OCI-LY3 (cell line): Measurements from ENCODE around the gene CHD3.

ENCODE experiments used
- H2AFZ ChIP-seq: fragments of 200-600, 300-600 bp; shearing (Covaris generic); 2 replicates; pipeline ENCODE4 v1.6.0; 2014; ENCODE audit warnings: antibody characterized with exemption, low read depth, low read length
- H3K27ac ChIP-seq: fragments of 200-600, 300-600 bp; sonication (generic); 2 replicates; pipeline ENCODE4 v1.5.1; 2014; ENCODE audit warnings: mild to moderate bottlenecking, low read length, moderate library complexity, mixed read lengths
- H3K27me3 ChIP-seq: fragments of 200-600, 300-600 bp; sonication (generic); 2 replicates; pipeline ENCODE4 v1.6.1; 2014; ENCODE audit warnings: low read depth, low read length, mixed read lengths
- H3K36me3 ChIP-seq: fragments of 200-600, 300-600 bp; sonication (generic); replicated peaks from 2 replicates; pipeline ENCODE3; 2014; ENCODE audit warnings: low read depth, low read length, mixed read lengths
- H3K4me1 ChIP-seq: fragments of 300-600, 200-600 bp; sonication (generic); 2 replicates; pipeline ENCODE4 v1.6.1; 2014; ENCODE audit warnings: low read length, mixed read lengths
- H3K4me2 ChIP-seq: fragments of 200-600, 300-600 bp; sonication (generic); 2 replicates; pipeline ENCODE4 v1.6.1; 2014; ENCODE audit warnings: low read length, mixed read lengths
- H3K4me3 ChIP-seq: fragments of 300-600, 200-600 bp; sonication (generic); 2 replicates; pipeline ENCODE4 v1.5.1; 2014; ENCODE audit warnings: antibody characterized with exemption, mild to moderate bottlenecking, low read length, moderate library complexity
- H3K79me2 ChIP-seq: fragments of 300-600, 200-600 bp; shearing (Covaris generic); 2 replicates; pipeline ENCODE4 v1.6.1; 2014; ENCODE audit warnings: mild to moderate bottlenecking, low read length, mixed read lengths
- H3K9ac ChIP-seq: fragments of 300-600, 200-600 bp; shearing (Covaris generic); 2 replicates; pipeline ENCODE4 v1.6.0; 2014; ENCODE audit warnings: mild to moderate bottlenecking, low read length, moderate library complexity
- H3K9me3 ChIP-seq: fragments of 200-600, 300-600 bp; shearing (Covaris generic); 2 replicates; pipeline ENCODE4 v1.6.1; 2014; ENCODE audit warnings: low read length, mixed read lengths; ENCODE audit not compliant: insufficient read depth
- H4K20me1 ChIP-seq: fragments of 200-600, 300-600 bp; sonication (generic); 2 replicates; pipeline ENCODE4 v1.6.1; 2016; ENCODE audit warnings: low read length, mixed read lengths; ENCODE audit not compliant: insufficient read depth
- EZH2phosphoT487 ChIP-seq: fragments of 200-600 bp; shearing (Covaris generic); IDR thresholded peaks from 2 replicates; pipeline ENCODE4 v1.6.1; 2018; ENCODE audit warnings: antibody characterized with exemption, mixed run types, low read depth
- TF ChIP-seq, protein P1 (sequence below): fragments of 200-600, 300-600 bp; sonication (generic); IDR thresholded peaks from 2 replicates; pipeline ENCODE4 v1.5.1; 2014; ENCODE audit warnings: antibody characterized with exemption, low read length, low read depth

The CHD3 gene

DNA sequence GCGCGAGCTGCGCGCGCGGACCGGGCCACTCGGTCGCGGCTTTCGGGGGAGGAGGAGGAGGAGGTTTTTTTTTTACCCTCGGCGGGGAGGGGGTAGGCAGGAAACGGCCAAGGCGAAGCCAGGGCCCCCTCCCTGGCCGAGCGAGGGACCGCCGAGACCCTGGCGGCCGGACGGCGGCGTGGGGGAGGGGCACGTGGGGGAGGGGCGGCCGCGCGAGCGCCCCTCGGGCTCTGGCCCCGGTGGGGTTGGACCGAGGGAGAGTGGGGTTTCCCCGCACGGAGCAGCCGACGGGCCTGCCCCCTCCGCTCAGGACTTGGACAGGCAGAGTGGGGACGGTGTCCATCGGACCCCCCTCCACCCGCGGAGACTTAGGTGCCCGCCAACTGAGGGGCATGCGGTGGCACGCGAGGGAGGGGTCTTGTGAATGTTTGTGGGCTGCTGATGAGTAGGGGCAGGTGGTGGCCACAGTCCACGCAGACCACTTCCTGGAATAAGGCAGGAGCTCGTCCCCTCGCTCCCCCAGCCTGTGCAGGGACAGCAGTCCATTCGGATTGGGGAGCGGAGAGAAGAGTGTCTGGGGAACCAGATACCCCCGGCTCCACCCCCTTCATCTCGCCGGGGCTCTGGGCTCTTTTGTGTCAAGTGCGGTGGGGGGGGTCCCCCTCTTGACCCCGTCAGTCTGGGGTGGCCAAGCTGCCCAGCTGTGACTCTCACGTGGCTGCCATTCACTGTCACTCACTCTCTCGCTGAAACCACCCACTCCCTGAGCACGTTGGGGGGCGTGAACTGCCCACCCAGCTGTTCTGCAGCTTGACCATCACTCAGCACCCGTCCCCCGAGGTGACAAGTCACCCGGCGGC, 3.0 kb upstream of the CHD3 start:
- Histone ChIP-seq H3K27me3 (no peaks in the 10 kb centered on the region), H3K9me3 (no peaks in the 10 kb centered on the region), H3K4me3 (peak overlapping the region; percentile 99), H2AFZ (no peak overlapping the region; the same call in 1 of the 2 replicates), H3K27ac (peak overlapping the region; percentile 79), H3K36me3 (peaks cover 4% of the 10 kb centered on the region), H4K20me1 (peaks cover 5% of the 10 kb centered on the region; the same call in 1 of the 2 replicates), H3K4me2 (peak overlapping the region; percentile 94), H3K79me2 (peaks cover 39% of the 10 kb centered on the region), H3K9ac (peak overlapping the region; percentile 91), H3K4me1 (peaks cover 23% of the 10 kb centered on the region)
- no peak for TF ChIP-seq EZH2phosphoT487
- TF ChIP-seq, protein P1, sequence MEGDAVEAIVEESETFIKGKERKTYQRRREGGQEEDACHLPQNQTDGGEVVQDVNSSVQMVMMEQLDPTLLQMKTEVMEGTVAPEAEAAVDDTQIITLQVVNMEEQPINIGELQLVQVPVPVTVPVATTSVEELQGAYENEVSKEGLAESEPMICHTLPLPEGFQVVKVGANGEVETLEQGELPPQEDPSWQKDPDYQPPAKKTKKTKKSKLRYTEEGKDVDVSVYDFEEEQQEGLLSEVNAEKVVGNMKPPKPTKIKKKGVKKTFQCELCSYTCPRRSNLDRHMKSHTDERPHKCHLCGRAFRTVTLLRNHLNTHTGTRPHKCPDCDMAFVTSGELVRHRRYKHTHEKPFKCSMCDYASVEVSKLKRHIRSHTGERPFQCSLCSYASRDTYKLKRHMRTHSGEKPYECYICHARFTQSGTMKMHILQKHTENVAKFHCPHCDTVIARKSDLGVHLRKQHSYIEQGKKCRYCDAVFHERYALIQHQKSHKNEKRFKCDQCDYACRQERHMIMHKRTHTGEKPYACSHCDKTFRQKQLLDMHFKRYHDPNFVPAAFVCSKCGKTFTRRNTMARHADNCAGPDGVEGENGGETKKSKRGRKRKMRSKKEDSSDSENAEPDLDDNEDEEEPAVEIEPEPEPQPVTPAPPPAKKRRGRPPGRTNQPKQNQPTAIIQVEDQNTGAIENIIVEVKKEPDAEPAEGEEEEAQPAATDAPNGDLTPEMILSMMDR, result no peak

DNA sequence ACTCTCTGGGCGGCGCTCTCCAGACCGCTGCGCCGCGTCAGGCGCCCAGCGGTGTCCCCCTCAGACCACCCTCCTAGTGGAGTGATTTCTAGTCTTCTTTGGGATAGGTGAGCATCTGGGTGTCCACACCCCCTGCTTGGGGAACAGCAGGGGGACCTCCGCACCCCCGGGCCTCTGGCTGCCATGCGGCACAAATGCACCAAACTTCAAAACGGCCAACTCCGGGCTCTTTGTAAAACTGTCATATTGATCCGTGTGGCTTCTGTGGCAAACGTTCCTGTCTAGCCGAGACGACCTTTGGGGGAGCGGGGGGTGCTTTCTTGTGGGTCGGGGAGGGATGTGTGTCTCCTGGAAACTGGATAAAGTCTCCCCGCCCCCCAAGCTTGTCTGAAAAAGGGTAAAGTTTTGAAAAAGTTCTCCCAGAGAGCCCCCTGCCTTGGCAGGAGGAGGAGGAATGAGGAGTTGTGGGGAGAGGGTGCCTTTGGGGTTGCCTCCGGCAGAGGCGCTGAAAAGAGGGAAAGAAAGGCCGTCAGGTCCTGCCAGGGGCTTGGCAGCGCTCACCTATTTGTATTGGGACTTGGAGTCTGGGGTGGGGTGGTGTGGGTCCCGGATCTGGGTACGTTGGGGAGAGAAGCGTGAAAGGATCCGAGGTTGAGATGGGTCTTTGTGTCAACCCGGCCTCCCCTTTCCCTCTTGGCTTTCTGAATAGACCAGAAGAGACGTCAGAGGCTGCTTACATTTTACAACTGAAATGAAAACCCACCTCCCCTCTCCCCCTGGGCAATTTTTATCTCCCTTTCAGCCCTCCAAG, 2.2 kb upstream of the CHD3 start:
- peaks cover 39% of the 10 kb centered on the region for H3K79me2 ChIP-seq
- peak overlapping the region; percentile 99 for H3K4me3 ChIP-seq
- no peak for TF ChIP-seq EZH2phosphoT487
- TF ChIP-seq, protein P1, result no peak
- peaks cover 4% of the 10 kb centered on the region for H3K36me3 ChIP-seq
- H3K27me3 ChIP-seq, result no peaks in the 10 kb centered on the region
- H3K9ac ChIP-seq, result peak overlapping the region; percentile 91
- H3K4me2 ChIP-seq, result peak overlapping the region; percentile 94
- no peak overlapping the region for H2AFZ ChIP-seq
- H4K20me1 ChIP-seq, result peaks cover 5% of the 10 kb centered on the region; the same call in 1 of the 2 replicates
- H3K27ac ChIP-seq, result peak overlapping the region; percentile 79
- H3K4me1 ChIP-seq, result peaks cover 20% of the 10 kb centered on the region; the same call in 1 of the 2 replicates
- H3K9me3 ChIP-seq, result no peaks in the 10 kb centered on the region

DNA sequence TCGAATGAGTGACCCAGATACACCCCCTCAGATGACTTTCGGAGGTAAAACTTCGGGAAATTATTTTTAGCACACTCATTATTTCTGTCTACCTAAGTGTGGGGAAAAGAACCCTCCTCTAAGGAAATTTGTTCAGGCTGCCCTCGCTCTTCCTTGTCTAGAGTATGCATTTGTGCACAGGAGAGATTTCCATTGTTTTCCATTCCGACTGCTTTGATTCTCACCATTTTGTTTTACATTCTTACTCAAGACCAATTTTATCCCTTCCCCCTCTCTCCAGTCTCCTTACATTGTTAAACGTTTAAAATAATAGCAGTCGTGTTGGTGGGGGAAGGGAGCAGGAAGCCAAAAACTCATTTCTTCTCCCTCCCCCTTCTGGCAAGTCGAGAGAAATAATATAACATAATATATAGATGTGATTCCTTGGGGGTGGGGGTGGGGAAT, 1.5 kb upstream of the CHD3 start:
- Histone ChIP-seq H3K9ac (peak overlapping the region; percentile 91), H2AFZ (no peak overlapping the region), H4K20me1 (peaks cover 5% of the 10 kb centered on the region; the same call in 1 of the 2 replicates), H3K79me2 (peaks cover 39% of the 10 kb centered on the region), H3K4me1 (peaks cover 20% of the 10 kb centered on the region; the same call in 1 of the 2 replicates), H3K4me2 (peak overlapping the region; percentile 94), H3K4me3 (peak overlapping the region; percentile 99), H3K36me3 (peaks cover 4% of the 10 kb centered on the region), H3K27me3 (no peaks in the 10 kb centered on the region), H3K9me3 (no peaks in the 10 kb centered on the region), H3K27ac (peak overlapping the region; percentile 79)
- TF ChIP-seq EZH2phosphoT487, result no peak

DNA sequence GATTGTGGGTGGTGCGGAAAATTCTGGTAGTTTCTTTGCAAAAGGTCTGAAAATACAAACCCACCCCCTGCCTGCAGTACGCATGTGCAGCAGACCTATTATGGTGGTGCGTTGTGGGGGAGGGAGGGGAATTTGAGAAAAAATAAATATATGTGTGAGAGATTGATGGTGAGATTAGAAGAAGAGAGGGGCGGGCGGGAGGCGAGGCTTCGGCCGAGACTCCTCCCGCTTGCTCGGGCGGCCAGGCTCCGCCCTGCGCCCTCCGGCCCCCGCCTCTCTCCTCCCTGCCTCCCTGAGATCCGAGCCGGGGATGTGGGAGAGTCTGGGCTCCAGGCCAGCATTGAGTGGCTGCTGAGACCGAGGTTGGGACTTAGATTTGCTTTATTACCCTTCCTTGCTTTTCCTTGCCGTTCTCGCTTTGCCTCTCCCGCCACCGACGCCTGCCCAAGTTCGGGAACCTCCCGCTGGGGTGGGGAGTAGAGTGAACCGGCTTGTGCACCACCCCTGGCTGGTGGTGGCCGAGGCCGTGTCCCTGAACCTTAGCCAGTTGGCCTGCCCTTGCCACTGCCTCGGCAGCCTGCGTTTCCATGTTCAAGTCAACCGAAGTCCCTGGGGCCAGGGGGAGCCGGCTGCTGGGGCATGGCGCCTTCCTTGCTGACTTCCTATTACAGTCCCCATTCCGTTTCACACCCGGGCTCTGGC, 956 bp upstream of the CHD3 start:
- TF ChIP-seq EZH2phosphoT487, result no peak
- TF ChIP-seq, protein P1, result no peak
- no peaks in the 10 kb centered on the region for H3K9me3 ChIP-seq
- H3K36me3 ChIP-seq, result peaks cover 2% of the 10 kb centered on the region
- no peak overlapping the region for H2AFZ ChIP-seq
- H3K9ac ChIP-seq, result peak overlapping the region; percentile 91
- H3K4me1 ChIP-seq, result peaks cover 19% of the 10 kb centered on the region; the same call in 1 of the 2 replicates
- H3K27ac ChIP-seq, result peak overlapping the region; percentile 79
- peak overlapping the region; percentile 99 for H3K4me3 ChIP-seq
- peaks cover 39% of the 10 kb centered on the region for H3K79me2 ChIP-seq
- peak overlapping the region; percentile 94 for H3K4me2 ChIP-seq
- peaks cover 5% of the 10 kb centered on the region; the same call in 1 of the 2 replicates for H4K20me1 ChIP-seq
- H3K27me3 ChIP-seq, result no peaks in the 10 kb centered on the region
